H9 (cell line): ENCODE measurements around the gene P2RY4. TPM values are rescaled to one million over a fixed set of nuclear protein-coding genes. Genes with fewer than 3 reads are reported as not detected.

Experiments used
- DNase-seq: peaks from one replicate; pipeline ENCODE4 v3.0.0-alpha.2; 2017
- H2AFZ ChIP-seq: one replicate; pipeline ENCODE4 v1.6.1; 2013; ENCODE audit warnings: mild to moderate bottlenecking, low read length, control low read depth, moderate library complexity
- H2AK5ac ChIP-seq: 2 replicates; pipeline ENCODE4 v1.6.1; 2013; ENCODE audit warnings: low read length, control low read depth, mixed read lengths; ENCODE audit not compliant: insufficient read length
- H2BK120ac ChIP-seq: one replicate; pipeline ENCODE4 v1.6.1; 2013; ENCODE audit warnings: low read depth, mild to moderate bottlenecking, low read length, control low read depth, inconsistent platforms; ENCODE audit not compliant: poor library complexity, severe bottlenecking
- H2BK12ac ChIP-seq: 2 replicates; pipeline ENCODE4 v1.6.1; 2013; ENCODE audit warnings: low read length, control low read depth, mixed read lengths, low read depth; ENCODE audit not compliant: insufficient read length
- H2BK15ac ChIP-seq: 2 replicates; pipeline ENCODE4 v1.6.1; 2013; ENCODE audit warnings: low read depth, low read length, control low read depth
- H2BK20ac ChIP-seq: one replicate; pipeline ENCODE4 v1.6.1; 2013; ENCODE audit warnings: low read depth, mild to moderate bottlenecking, low read length, control low read depth, inconsistent platforms; ENCODE audit not compliant: poor library complexity, severe bottlenecking
- H2BK5ac ChIP-seq: 2 replicates; pipeline ENCODE4 v1.6.1; 2013; ENCODE audit warnings: low read length, control low read depth, mixed read lengths; ENCODE audit not compliant: insufficient read length
- H3K14ac ChIP-seq: 2 replicates; pipeline ENCODE4 v1.6.1; 2013; ENCODE audit warnings: low read length, control low read depth; ENCODE audit not compliant: insufficient read depth
- H3K18ac ChIP-seq: 2 replicates; pipeline ENCODE4 v1.6.1; 2013; ENCODE audit warnings: low read depth, mild to moderate bottlenecking, mixed read lengths, low read length, control low read depth; ENCODE audit not compliant: insufficient read length
- H3K23ac ChIP-seq: 2 replicates; pipeline ENCODE4 v1.6.1; 2013; ENCODE audit warnings: low read length, control low read depth, mixed read lengths, low read depth; ENCODE audit not compliant: insufficient read length
- H3K23me2 ChIP-seq: 2 replicates; pipeline ENCODE4 v1.6.1; 2013; ENCODE audit warnings: low read depth, mild to moderate bottlenecking, mixed read lengths, low read length, control low read depth; ENCODE audit not compliant: insufficient read length, poor library complexity, severe bottlenecking
- H3K27ac ChIP-seq: 2 replicates; pipeline ENCODE4 v1.5.1; 2013; ENCODE audit warnings: low read length, control low read depth, mixed read lengths, low read depth; ENCODE audit not compliant: insufficient read length
- H3K27me3 ChIP-seq: 2 replicates; pipeline ENCODE4 v1.6.1; 2013; ENCODE audit warnings: low read length, control low read depth, inconsistent platforms; ENCODE audit not compliant: insufficient read depth
- H3K4ac ChIP-seq: 2 replicates; pipeline ENCODE4 v1.6.1; 2013; ENCODE audit warnings: low read depth, mild to moderate bottlenecking, control low read depth, inconsistent platforms, low read length, moderate library complexity
- H3K4me1 ChIP-seq: 2 replicates; pipeline ENCODE4 v1.6.1; 2013; ENCODE audit warnings: low read length, control low read depth, inconsistent platforms; ENCODE audit not compliant: insufficient read depth
- H3K4me2 ChIP-seq: 2 replicates; pipeline ENCODE4 v1.6.1; 2013; ENCODE audit warnings: low read length, control low read depth, mixed read lengths; ENCODE audit not compliant: insufficient read length, insufficient read depth
- H3K56ac ChIP-seq: 2 replicates; pipeline ENCODE4 v1.6.1; 2013; ENCODE audit warnings: low read depth, mild to moderate bottlenecking, mixed read lengths, low read length, control low read depth; ENCODE audit not compliant: insufficient read length
- H3K79me1 ChIP-seq: 2 replicates; pipeline ENCODE4 v1.6.1; 2013; ENCODE audit warnings: low read depth, mild to moderate bottlenecking, moderate library complexity, low read length, control low read depth, inconsistent platforms; ENCODE audit not compliant: insufficient read depth, poor library complexity, severe bottlenecking
- H3K79me2 ChIP-seq: 2 replicates; pipeline ENCODE4 v1.6.1; 2013; ENCODE audit warnings: low read length, control low read depth, inconsistent platforms; ENCODE audit not compliant: insufficient read depth
- H3K9ac ChIP-seq: 2 replicates; pipeline ENCODE4 v1.6.1; 2013; ENCODE audit warnings: low read length, control low read depth, mixed read lengths; ENCODE audit not compliant: insufficient read length; ENCODE audit errors: extremely low read depth
- H3K9me3 ChIP-seq: one replicate; pipeline ENCODE4 v1.6.1; 2013; ENCODE audit warnings: low read depth, low read length, inconsistent platforms; ENCODE audit not compliant: control insufficient read depth
- H3T11ph ChIP-seq: one replicate; pipeline ENCODE4 v1.6.1; 2013; ENCODE audit warnings: mild to moderate bottlenecking, low read length, control low read depth, inconsistent platforms
- H4K20me1 ChIP-seq: one replicate; pipeline ENCODE4 v1.6.1; 2013; ENCODE audit not compliant: control insufficient read depth, insufficient read length, insufficient read depth
- H4K5ac ChIP-seq: 2 replicates; pipeline ENCODE4 v1.6.1; 2013; ENCODE audit warnings: low read depth, mild to moderate bottlenecking, mixed read lengths, low read length, control low read depth; ENCODE audit not compliant: insufficient read length
- H4K8ac ChIP-seq: replicated peaks from 2 replicates; pipeline ENCODE4 v1.6.1; 2013; ENCODE audit warnings: low read length, control low read depth, mixed read lengths, low read depth; ENCODE audit not compliant: insufficient read length
- H4K91ac ChIP-seq: 2 replicates; pipeline ENCODE4 v1.6.1; 2013; ENCODE audit warnings: low read depth, mild to moderate bottlenecking, moderate library complexity, mixed read lengths, low read length, control low read depth; ENCODE audit not compliant: insufficient read length
- H3K27ac Mint-ChIP-seq, 3 experiments: 2 replicates in 2 of 3; 3 replicates in 1 of 3; pipeline ENCODE4 v1.8.0; 2020 to 2021; ENCODE audit warnings: mixed read lengths in 3 of 3, mild to moderate bottlenecking in 1 of 3, moderate library complexity in 1 of 3
- H3K27me3 Mint-ChIP-seq: 2 replicates; pipeline ENCODE4 v1.8.0; 2021; ENCODE audit warnings: low read depth, mild to moderate bottlenecking, moderate library complexity, mixed read lengths
- H3K36me3 Mint-ChIP-seq, 3 experiments: 2 replicates in 2 of 3; 3 replicates in 1 of 3; pipeline ENCODE4 v1.8.0; 2020 to 2021; ENCODE audit warnings: low read depth in 3 of 3, mixed read lengths in 3 of 3; ENCODE audit not compliant: insufficient read depth in 1 of 3
- H3K4me1 Mint-ChIP-seq, 2 experiments: 2 replicates each; pipeline ENCODE4 v1.8.0; 2020; ENCODE audit warnings: mixed read lengths in 2 of 2
- H3K4me3 Mint-ChIP-seq, 2 experiments: 2 replicates in 1 of 2; 3 replicates in 1 of 2; pipeline ENCODE4 v1.8.0; 2020 to 2021; ENCODE audit warnings: mild to moderate bottlenecking in 2 of 2, mixed read lengths in 2 of 2, moderate library complexity in 1 of 2
- H3K9me3 Mint-ChIP-seq, 2 experiments: 2 replicates in 1 of 2; 3 replicates in 1 of 2; pipeline ENCODE4 v1.8.0; 2020; ENCODE audit warnings: mild to moderate bottlenecking in 2 of 2, mixed read lengths in 2 of 2, moderate library complexity in 1 of 2
- CTCF ChIP-seq: fragments of 200-600 bp; sonication (generic); conservative IDR thresholded peaks from 3 replicates; pipeline ENCODE4 v1.8.0; 2021; ENCODE audit warnings: antibody characterized with exemption, mild to moderate bottlenecking
- total RNA-seq: library from RNA; stranded (reverse); gene quantifications from 2 replicates; pipeline ENCODE4 v1.2.1, GENCODE V29; 2021

P2RY4 gene
- total RNA-seq, 1 experiment from 2014 or later, result not detected

GRCh38 chrX:70208479-70208878 is 51.5 kb downstream of the P2RY4 start:
- no peak overlapping the region for H3K56ac ChIP-seq
- no peaks in the 10 kb centered on the region for H4K20me1 ChIP-seq
- no peak overlapping the region for H3K27ac ChIP-seq
- no peak overlapping the region for H2BK12ac ChIP-seq
- DNase-seq, result no peak
- no peaks in the 10 kb centered on the region for H3K23me2 ChIP-seq
- H2AK5ac ChIP-seq, result no peak overlapping the region
- no peak overlapping the region for H4K5ac ChIP-seq
- H2BK120ac ChIP-seq, result no peak overlapping the region
- H3K4me2 ChIP-seq, result no peak overlapping the region
- no peak overlapping the region for H4K8ac ChIP-seq
- no peak overlapping the region for H2AFZ ChIP-seq
- H3K9me3 ChIP-seq, result peaks cover 13% of the 10 kb centered on the region
- no peak overlapping the region for H3K23ac ChIP-seq
- H4K91ac ChIP-seq, result no peak overlapping the region
- no peaks in the 10 kb centered on the region for H3K79me2 ChIP-seq
- no peak overlapping the region for H3K9ac ChIP-seq
- H2BK20ac ChIP-seq, result no peak overlapping the region
- no peak for TF ChIP-seq CTCF
- no peaks in the 10 kb centered on the region for H3K79me1 ChIP-seq
- no peak overlapping the region for H3T11ph ChIP-seq
- no peaks in the 10 kb centered on the region for H3K4me1 Mint-ChIP-seq
- no peak overlapping the region for H3K27ac Mint-ChIP-seq
- no peaks in the 10 kb centered on the region for H3K27me3 ChIP-seq
- no peak overlapping the region for H3K4me3 Mint-ChIP-seq
- no peak overlapping the region for H2BK5ac ChIP-seq
- no peaks in the 10 kb centered on the region for H3K4me1 ChIP-seq
- H3K14ac ChIP-seq, result no peak overlapping the region
- peaks cover 8% of the 10 kb centered on the region for H3K27me3 Mint-ChIP-seq
- H3K4ac ChIP-seq, result no peak overlapping the region
- H2BK15ac ChIP-seq, result no peak overlapping the region
- H3K36me3 Mint-ChIP-seq, result peaks cover 0 to 3% (median 2%) of the 10 kb centered on the region in 3 experiments; a peak in 3 of 7 replicates
- H3K18ac ChIP-seq, result no peak overlapping the region
- H3K9me3 Mint-ChIP-seq, result peaks cover 46 to 52% of the 10 kb centered on the region in 2 experiments

Other genes with a start within 250 kb of the P2RY4 start
- gene AWAT2, start 210.3 kb downstream of the P2RY4 start, total RNA-seq, result not detected in 2 replicates
- gene OTUD6A, start 197.7 kb downstream of the P2RY4 start, total RNA-seq, result 0.18 TPM in 1 of 2 replicates, not detected in the other
- gene IGBP1, start 126.8 kb downstream of the P2RY4 start, total RNA-seq, result 41.6 and 45.0 TPM in 2 replicates
- not detected in 2 replicates for gene DGAT2L6, start 82.7 kb downstream of the P2RY4 start, total RNA-seq
- gene AWAT1, start 25.5 kb downstream of the P2RY4 start, total RNA-seq, result not detected in 2 replicates
- gene ARR3, start 8.1 kb upstream of the P2RY4 start, total RNA-seq, result not detected in 2 replicates
- not detected in 2 replicates for gene RAB41, start 22.0 kb upstream of the P2RY4 start, total RNA-seq
- gene PDZD11, start 29.7 kb upstream of the P2RY4 start, total RNA-seq, result 30.4 and 30.6 TPM in 2 replicates
- 41.4 and 41.8 TPM in 2 replicates for gene KIF4A, start 29.9 kb upstream of the P2RY4 start, total RNA-seq
- gene GDPD2, start 163.1 kb upstream of the P2RY4 start, total RNA-seq, result 13.9 and 14.1 TPM in 2 replicates
- 71.2 and 71.6 TPM in 2 replicates for gene DLG3, start 184.6 kb upstream of the P2RY4 start, total RNA-seq